Endothelial cell of umbilical vein (primary cell): ENCODE data around the gene OSBP2.

Experiments
- CTCF ChIP-seq, 2 donors: IDR thresholded peaks; 1 replicate in 1 of 2; 2 replicates in 1 of 2; pipeline ENCODE4 v1.5.1; 2011; ENCODE audit warnings: low read length in 2 of 2, mild to moderate bottlenecking in 2 of 2, moderate library complexity in 2 of 2, control low read depth in 1 of 2, inconsistent platforms in 1 of 2, low read depth in 1 of 2; ENCODE audit not compliant: insufficient read depth in 1 of 2; ENCODE audit errors: extremely low read depth in 1 of 2
- EZH2 ChIP-seq: IDR thresholded peaks from 2 replicates; pipeline ENCODE4 v1.6.1; 2012; ENCODE audit warnings: borderline replicate concordance, low read depth, mild to moderate bottlenecking, moderate library complexity, low read length, inconsistent platforms; ENCODE audit not compliant: severe bottlenecking
- FOS ChIP-seq: IDR thresholded peaks from 2 replicates; pipeline ENCODE4 v1.6.1; 2011; ENCODE audit warnings: mild to moderate bottlenecking, low read length, moderate library complexity, borderline replicate concordance; ENCODE audit not compliant: insufficient read depth
- GATA2 ChIP-seq: IDR thresholded peaks from 2 replicates; pipeline ENCODE4 v1.7.0; 2011; ENCODE audit warnings: low read depth, mild to moderate bottlenecking, moderate library complexity, mixed read lengths, low read length; ENCODE audit not compliant: insufficient read length, insufficient read depth
- MAX ChIP-seq: IDR thresholded peaks from 2 replicates; pipeline ENCODE4 v1.6.1; 2011; ENCODE audit not compliant: insufficient read depth, insufficient read length
- MYC ChIP-seq: IDR thresholded peaks from one replicate; pipeline ENCODE4 v1.6.1; 2011; ENCODE audit warnings: mild to moderate bottlenecking, low read depth, low read length
- POLR2A ChIP-seq: IDR thresholded peaks from 2 replicates; pipeline ENCODE4 v1.6.1; 2012; ENCODE audit warnings: low read depth, mild to moderate bottlenecking, control low read depth, low read length
- POLR2AphosphoS5 ChIP-seq: IDR thresholded peaks from 2 replicates; pipeline ENCODE4 v1.6.1; 2012; ENCODE audit warnings: low read depth, mild to moderate bottlenecking, control low read depth, low read length, moderate library complexity; ENCODE audit not compliant: insufficient read depth

GRCh38 chr22:30876221-30876751 is 181.6 kb downstream of the OSBP2 start:
- no peak for TF ChIP-seq EZH2
- TF ChIP-seq CTCF (IDR thresholded peaks at IDR 0.05; ENCODE audit: extremely low read depth in 1 of 2, insufficient read depth in 1 of 2, low read depth in 1 of 2, low read length in 2 of 2): no peak
- TF ChIP-seq POLR2A: no peak
- no peak for TF ChIP-seq POLR2AphosphoS5
- no peak for TF ChIP-seq GATA2
- no peak for TF ChIP-seq MAX
- TF ChIP-seq MYC: no peak
- no peak for TF ChIP-seq FOS
